Activated CD4-positive, alpha-beta memory T cell treated with anti-CD3 and anti-CD28 coated beads for 36 hours (primary cell): ENCODE data around the gene BTD. TPM values are rescaled to one million over a fixed set of nuclear protein-coding genes. Genes with fewer than 3 reads are reported as not detected.
"Not testable (repeated sequence)": the region's sequence is repeated elsewhere in the genome, so short reads cannot be mapped to it uniquely, and the experiment has no call there.

ENCODE experiments used
- CTCF ChIA-PET: fragments of 350-600 bp; sonication (Branson Sonifier 250); formaldehyde crosslinking; loops from one replicate; lab custom pipeline; 2021; ENCODE audit warnings: antibody characterized with exemption, inconsistent platforms; lab: Charles Lee
- POLR2A ChIA-PET: fragments of 350-600 bp; sonication (Branson Sonifier 250); formaldehyde crosslinking; loops from one replicate; lab custom pipeline; 2021; ENCODE audit warnings: antibody characterized with exemption; lab: Charles Lee
- DNase-seq: peaks from one replicate; pipeline ENCODE4 v3.0.0-alpha.2; 2020
- H3K27ac Mint-ChIP-seq: one replicate; pipeline ENCODE4 v1.8.0; 2021; ENCODE audit warnings: mixed read lengths
- H3K27me3 Mint-ChIP-seq: one replicate; pipeline ENCODE4 v1.8.0; 2021; ENCODE audit warnings: mixed read lengths
- H3K36me3 Mint-ChIP-seq: one replicate; pipeline ENCODE4 v1.8.0; 2021; ENCODE audit warnings: mixed read lengths
- H3K4me1 Mint-ChIP-seq: one replicate; pipeline ENCODE4 v1.8.0; 2021; ENCODE audit warnings: low read depth, mixed read lengths
- H3K4me3 Mint-ChIP-seq: one replicate; pipeline ENCODE4 v1.8.0; 2021; ENCODE audit warnings: mild to moderate bottlenecking, mixed read lengths
- H3K9me3 Mint-ChIP-seq: one replicate; pipeline ENCODE4 v1.8.0; 2021; ENCODE audit warnings: mixed read lengths
- intact Hi-C: fragments of 100-400 bp; cut with micrococcal nuclease; formaldehyde crosslinking; loops from one replicate; pipeline ENCODE4 v1.15.1; 2023
- total RNA-seq, 2 experiments: library from RNA; stranded (reverse); gene quantifications; one replicate each; pipeline ENCODE4 v1.2.3, GENCODE V29; 2021

Gene BTD
- total RNA-seq, 2 experiments from 2014 or later = 8.6 to 8.7 TPM

DNA sequence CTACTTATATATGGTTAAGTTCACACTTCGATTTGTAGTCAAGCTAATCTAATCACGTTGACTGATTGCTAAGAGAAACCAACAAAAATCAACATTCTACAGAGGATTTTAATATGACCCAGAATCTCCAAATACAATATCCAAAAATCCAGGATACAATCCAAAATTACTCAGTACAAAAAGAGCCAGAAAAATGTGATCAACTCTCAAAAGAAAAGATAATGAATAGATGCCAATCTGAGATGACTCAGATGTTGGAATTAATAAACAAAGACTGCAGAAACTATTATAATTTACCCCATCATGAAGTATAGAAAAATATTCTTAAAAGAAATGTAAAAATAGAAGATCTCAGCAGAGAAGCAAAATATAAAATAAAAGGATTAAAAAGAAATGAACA, 22.5 kb upstream of the BTD start:
- peaks cover 10% of the 10 kb centered on the region for H3K36me3 Mint-ChIP-seq
- CTCF ChIA-PET = interaction anchor here (0.7 kb wide), 1 partner anchor 1671 kb away, joined by 3 read pairs; no protein-coding TSS in a partner anchor

DNA sequence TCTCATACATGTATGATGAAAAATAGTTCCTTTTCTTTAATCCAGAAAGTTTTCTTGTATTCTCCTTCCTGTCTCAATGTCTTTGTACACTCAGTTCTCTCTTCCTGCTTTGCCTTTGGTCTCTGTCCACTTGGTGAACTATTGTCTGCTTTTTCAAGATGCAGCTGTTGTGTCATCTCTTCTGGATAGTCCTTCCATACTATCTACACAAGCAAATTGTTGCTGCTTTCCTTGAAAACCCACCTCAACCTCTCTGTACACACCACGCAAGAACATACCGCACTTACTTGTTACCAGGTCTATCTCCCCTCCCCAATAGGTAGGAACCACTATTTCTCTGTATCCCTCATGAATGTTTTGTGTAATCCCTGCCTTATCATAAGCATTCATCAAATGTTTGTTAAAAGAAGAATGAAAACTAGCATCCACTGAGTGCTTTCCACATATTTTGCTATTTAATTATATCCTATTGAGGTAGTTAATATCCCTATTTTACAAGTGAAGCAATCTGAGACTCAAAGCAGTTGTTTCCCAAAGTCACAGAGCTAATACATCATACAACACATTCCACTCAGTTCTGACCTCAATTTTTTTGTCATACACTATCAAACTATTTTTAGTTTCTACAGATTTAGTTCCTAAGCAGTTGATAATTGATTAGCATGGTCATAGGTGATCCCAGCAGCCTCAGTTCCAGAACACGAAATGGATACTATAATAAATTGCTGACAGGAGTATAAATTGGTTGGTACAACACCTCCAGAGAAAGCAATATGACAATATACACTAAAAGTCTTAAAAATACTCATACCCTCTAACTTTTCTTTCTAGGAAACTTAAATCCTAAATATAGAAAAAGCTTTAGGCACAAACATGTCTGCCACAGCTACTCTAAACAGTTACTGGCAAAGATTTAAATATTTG, 19.8 kb upstream of the BTD start:
- Mint-ChIP-seq H3K27ac (no peak overlapping the region), H3K9me3 (no peaks in the 10 kb centered on the region), H3K4me1 (no peaks in the 10 kb centered on the region), H3K36me3 (peaks cover 22% of the 10 kb centered on the region), H3K27me3 (no peaks in the 10 kb centered on the region), H3K4me3 (no peak overlapping the region)
- ChIA-PET CTCF (no interaction called here), POLR2A (interaction anchor here (0.6 kb wide), 1 partner anchor 11 kb away, joined by 3 read pairs; no protein-coding TSS in a partner anchor)
- DNase-seq = no peak
- intact Hi-C loops = no loop called here

More for the DNA sequence above, 22.5 kb upstream of the BTD start:
- DNase-seq = no peak
- POLR2A ChIA-PET = no interaction called here
- no peak overlapping the region for H3K4me3 Mint-ChIP-seq
- H3K27me3 Mint-ChIP-seq = no peaks in the 10 kb centered on the region
- intact Hi-C loops = no loop called here
- H3K4me1 Mint-ChIP-seq = no peaks in the 10 kb centered on the region
- no peaks in the 10 kb centered on the region for H3K9me3 Mint-ChIP-seq
- H3K27ac Mint-ChIP-seq = no peak overlapping the region

DNA sequence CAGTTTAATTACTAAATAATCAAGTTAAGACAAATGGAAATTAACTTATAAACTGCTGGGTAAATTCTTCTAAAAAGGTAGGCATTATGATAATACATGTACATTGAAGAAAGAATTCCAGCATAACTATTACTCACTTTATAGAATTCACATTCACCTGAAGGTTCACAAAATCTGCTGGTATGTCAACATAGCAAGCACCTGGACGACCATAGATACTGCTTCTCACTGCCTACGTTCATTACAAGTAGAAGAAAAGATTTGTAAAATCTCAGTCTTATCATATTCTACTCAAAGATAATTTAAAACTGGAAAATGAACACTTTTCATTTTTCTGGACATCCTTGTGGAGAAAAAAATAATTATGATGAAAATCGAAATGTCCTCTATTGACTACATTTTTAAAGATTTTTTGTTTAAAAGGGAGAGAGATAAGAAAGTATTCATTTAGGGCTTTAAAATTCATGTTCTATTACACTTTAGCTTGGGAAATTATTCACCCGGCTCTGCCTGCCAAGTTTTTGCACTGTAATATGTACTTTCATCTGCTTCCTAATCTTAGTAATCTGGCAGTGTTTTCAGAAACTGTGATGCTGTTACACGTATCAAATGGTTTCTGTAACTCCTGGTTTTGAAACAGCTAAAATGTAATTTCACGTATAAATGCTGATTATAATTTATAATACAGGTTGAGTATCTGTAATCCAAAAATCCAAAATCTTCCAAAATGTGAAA, 16.3 kb upstream of the BTD start:
- Mint-ChIP-seq H3K9me3 (no peaks in the 10 kb centered on the region), H3K27ac (no peak overlapping the region)

DNA sequence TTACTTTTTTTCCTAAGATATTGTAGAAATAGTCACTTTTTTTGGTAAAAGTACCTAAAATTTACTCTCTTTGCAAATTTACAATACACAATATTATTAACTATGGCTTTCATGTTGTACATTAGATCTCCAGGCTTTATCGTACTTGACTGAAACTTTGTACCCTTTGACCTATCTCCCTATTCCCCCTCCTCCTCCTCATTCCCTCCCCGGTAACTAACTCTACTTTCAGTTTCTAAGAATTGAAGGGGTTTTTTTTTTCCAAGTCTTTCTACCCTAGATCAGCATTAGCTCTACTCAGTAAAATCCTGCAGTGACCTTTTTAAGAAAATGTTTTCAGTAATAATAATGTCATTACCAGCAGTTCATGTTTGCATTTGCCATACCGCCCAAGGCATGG, 10.3 kb upstream of the BTD start:
- Mint-ChIP-seq H3K36me3 (peaks cover 17% of the 10 kb centered on the region), H3K4me1 (no peaks in the 10 kb centered on the region), H3K27ac (no peak overlapping the region), H3K4me3 (no peak overlapping the region), H3K27me3 (no peaks in the 10 kb centered on the region), H3K9me3 (no peaks in the 10 kb centered on the region)
- intact Hi-C loops = no loop called here
- ChIA-PET CTCF (no interaction called here), POLR2A (no interaction called here)
- DNase-seq = no peak

More for the DNA sequence above, 16.3 kb upstream of the BTD start:
- no peak for DNase-seq
- H3K4me3 Mint-ChIP-seq = no peak overlapping the region
- H3K4me1 Mint-ChIP-seq = no peaks in the 10 kb centered on the region
- peaks cover 22% of the 10 kb centered on the region for H3K36me3 Mint-ChIP-seq
- CTCF ChIA-PET = no interaction called here
- POLR2A ChIA-PET = no interaction called here
- no peaks in the 10 kb centered on the region for H3K27me3 Mint-ChIP-seq
- intact Hi-C loops = no loop called here

DNA sequence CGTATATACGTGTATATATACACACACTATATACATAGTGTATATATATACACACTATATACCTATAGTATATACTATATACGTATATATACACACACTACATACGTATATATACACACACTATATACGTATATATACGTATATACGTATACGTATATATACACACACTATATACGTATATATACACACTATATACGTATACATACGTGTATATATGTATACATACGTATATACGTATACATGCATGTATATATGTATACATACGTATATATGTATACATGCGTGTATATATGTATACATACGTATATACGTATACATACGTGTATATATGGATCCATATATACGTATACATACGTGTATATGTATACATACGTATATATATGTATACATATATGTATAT, 9.6 kb upstream of the BTD start:
- ChIA-PET POLR2A (no interaction called here), CTCF (no interaction called here)
- intact Hi-C loops = no loop called here
- Mint-ChIP-seq H3K4me1 (no peaks in the 10 kb centered on the region), H3K36me3 (peaks cover 13% of the 10 kb centered on the region), H3K27me3 (no peaks in the 10 kb centered on the region), H3K4me3 (no peak overlapping the region), H3K27ac (no peak overlapping the region), H3K9me3 (no peaks in the 10 kb centered on the region)
- no peak for DNase-seq

DNA sequence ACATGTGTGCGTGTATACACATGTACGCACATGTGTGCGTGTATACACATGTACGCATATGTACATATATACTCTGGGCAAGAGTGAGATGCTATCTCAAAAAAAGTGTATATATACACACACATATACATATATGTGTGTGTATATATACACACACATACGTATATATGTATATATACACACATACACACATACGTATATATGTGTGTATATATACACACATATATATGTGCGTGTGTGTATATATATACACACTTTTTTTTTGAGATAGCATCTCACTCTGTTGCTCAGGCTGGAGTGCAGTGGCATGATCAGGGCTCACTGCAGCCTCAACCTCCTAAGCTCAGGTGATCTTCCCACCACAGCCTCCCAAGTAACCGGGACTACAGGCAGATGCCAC, 8.6 kb upstream of the BTD start:
- H3K9me3 Mint-ChIP-seq = no peaks in the 10 kb centered on the region
- CTCF ChIA-PET = no interaction called here
- intact Hi-C loops = no loop called here
- no peak for DNase-seq
- no peak overlapping the region for H3K4me3 Mint-ChIP-seq
- no peaks in the 10 kb centered on the region for H3K27me3 Mint-ChIP-seq
- POLR2A ChIA-PET = no interaction called here
- no peak overlapping the region for H3K27ac Mint-ChIP-seq
- H3K36me3 Mint-ChIP-seq = peaks cover 14% of the 10 kb centered on the region
- peaks cover 2% of the 10 kb centered on the region for H3K4me1 Mint-ChIP-seq

DNA sequence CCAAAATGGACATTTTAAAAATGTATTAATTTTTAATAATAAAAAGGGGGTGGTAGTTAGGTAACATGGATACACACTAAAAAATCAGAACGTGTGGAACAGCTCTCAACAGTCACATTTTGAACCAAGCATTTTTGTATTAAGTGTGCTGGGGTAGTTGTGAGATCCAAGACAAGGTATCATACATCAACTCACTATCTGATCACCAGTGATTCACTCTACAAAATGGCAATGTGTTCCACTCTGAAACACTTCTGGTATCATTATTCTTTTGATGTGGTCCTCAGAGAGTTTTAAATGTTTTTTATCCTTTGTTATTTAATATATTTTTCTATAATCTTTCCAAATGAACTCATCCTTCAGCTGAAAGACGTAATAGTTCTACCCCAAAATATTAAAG, 5.6 kb upstream of the BTD start:
- intact Hi-C loops = no loop called here
- Mint-ChIP-seq H3K27ac (no peak overlapping the region), H3K4me1 (peaks cover 25% of the 10 kb centered on the region), H3K9me3 (no peaks in the 10 kb centered on the region), H3K27me3 (no peaks in the 10 kb centered on the region), H3K4me3 (no peak overlapping the region), H3K36me3 (peaks cover 13% of the 10 kb centered on the region)
- POLR2A ChIA-PET = no interaction called here
- no peak for DNase-seq
- CTCF ChIA-PET = no interaction called here

DNA sequence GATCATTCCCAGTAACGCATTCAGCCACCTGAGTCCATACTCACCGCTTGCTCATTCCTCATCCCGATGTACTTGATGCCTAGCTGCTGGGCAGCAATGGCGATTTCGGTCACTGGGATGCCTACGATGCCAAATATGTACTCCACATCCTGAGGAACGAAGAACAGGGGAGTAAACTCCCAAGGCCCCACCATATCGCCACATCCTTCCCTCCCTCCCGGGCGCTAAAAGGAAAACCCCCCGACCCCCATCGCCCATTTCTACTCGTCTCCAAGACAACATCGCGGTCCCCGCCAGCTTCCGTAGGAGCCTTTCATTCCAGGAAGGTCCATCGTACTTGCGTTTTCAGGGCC, 523 bp upstream of the BTD start:
- Mint-ChIP-seq H3K36me3 (peaks cover 18% of the 10 kb centered on the region), H3K4me1 (peaks cover 42% of the 10 kb centered on the region), H3K27me3 (no peaks in the 10 kb centered on the region), H3K9me3 (peaks cover 3% of the 10 kb centered on the region), H3K4me3 (peak overlapping the region; percentile 99), H3K27ac (peak overlapping the region; percentile 94)
- intact Hi-C loops = loop anchor here (1.0 to 2.0 kb wide), 7 partner anchors 30 to 664 kb away; partner anchors contain the start of genes CAPN7 and OXNAD1
- ChIA-PET POLR2A (interaction anchor here (0.7 to 1.6 kb wide), 3 partner anchors 25 to 395 kb away, joined by 3 read pairs; partner anchors contain the start of gene CAPN7), CTCF (interaction anchor here (0.9 to 1.1 kb wide), 2 partner anchors 29 to 210 kb away, joined by 3 read pairs; no protein-coding TSS in a partner anchor)
- DNase-seq = no peak

DNA sequence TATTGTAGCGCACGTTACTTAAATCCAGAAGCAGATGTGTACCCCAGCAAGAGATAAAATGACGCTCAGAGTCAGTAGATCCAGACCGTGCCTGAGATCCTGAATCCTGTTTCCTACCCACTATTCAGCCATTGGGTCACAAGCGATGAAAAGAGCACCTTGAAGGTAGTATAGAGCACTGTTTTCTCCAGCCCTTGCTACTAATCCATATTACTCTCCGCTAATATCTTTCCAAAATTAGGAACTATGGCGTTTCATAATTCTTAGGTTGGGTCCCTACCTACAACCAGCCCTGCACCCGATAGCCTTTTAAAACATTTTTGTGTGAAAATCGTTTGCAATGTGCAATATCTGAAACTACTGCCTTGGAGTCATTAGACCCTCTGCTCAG, 596 bp downstream of the BTD start:
- H3K36me3 Mint-ChIP-seq = peaks cover 17% of the 10 kb centered on the region
- CTCF ChIA-PET = interaction anchor here (1.0 kb wide), 1 partner anchor 24 kb away, joined by 3 read pairs; no protein-coding TSS in a partner anchor
- no peak for DNase-seq
- POLR2A ChIA-PET = interaction anchor here (1.1 to 1.6 kb wide), 2 partner anchors 178 to 195 kb away, joined by 3 to 4 read pairs; no protein-coding TSS in a partner anchor
- no peaks in the 10 kb centered on the region for H3K27me3 Mint-ChIP-seq
- peaks cover 43% of the 10 kb centered on the region for H3K4me1 Mint-ChIP-seq
- H3K9me3 Mint-ChIP-seq = peaks cover 3% of the 10 kb centered on the region
- intact Hi-C loops = no loop called here
- H3K4me3 Mint-ChIP-seq = peak overlapping the region; percentile 99
- peak overlapping the region; percentile 94 for H3K27ac Mint-ChIP-seq

DNA sequence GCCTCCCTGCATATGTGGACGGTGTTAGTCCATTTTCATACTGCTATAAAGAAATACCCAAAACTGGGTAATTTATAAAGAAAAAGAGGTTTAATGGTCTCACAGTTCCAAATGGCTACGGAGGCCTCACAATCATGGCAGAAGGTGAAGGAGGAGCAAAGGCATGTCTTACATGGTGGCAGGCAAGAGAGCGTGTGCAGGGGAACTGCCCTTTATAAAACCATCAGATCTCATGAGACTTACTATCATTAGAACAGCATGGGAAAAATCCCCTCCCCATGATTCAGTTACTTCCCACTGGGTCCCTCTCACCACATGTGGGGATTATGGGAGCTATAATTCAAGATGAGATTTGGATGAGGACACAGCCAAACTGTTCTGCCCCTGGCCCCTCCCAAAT, 1.3 kb downstream of the BTD start:
- intact Hi-C loops, CTCF ChIA-PET, DNase-seq, H3K27me3 Mint-ChIP-seq, H3K9me3 Mint-ChIP-seq, POLR2A ChIA-PET: not testable (repeated sequence)
- Mint-ChIP-seq H3K36me3 (peaks cover 16% of the 10 kb centered on the region), H3K4me3 (peak overlapping the region; percentile 99), H3K4me1 (peaks cover 40% of the 10 kb centered on the region), H3K27ac (peak overlapping the region; percentile 94)

DNA sequence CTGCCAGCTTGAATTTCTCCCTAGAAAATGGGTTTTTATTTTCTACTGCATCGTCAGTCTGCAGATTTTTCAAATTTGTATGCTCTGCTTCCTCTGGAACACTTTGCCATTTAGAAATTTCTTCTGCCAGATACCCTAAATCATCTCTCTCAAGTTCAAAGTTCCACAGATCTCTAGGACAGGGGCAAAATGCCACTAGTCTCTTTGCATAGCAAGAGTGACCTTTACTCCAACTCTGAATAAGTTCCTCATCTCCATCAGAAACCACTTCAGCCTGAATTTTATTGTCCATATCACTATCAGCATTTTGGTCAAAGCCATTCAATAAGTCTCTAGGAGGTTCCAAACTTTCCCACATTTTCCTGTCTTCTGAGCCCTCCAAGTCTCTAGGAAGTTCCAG, 3.0 kb downstream of the BTD start:
- CTCF ChIA-PET, POLR2A ChIA-PET, H3K4me3 Mint-ChIP-seq, H3K27ac Mint-ChIP-seq, DNase-seq, H3K27me3 Mint-ChIP-seq, H3K9me3 Mint-ChIP-seq, H3K36me3 Mint-ChIP-seq, intact Hi-C loops: not testable (repeated sequence)
- peaks cover 29% of the 10 kb centered on the region for H3K4me1 Mint-ChIP-seq

DNA sequence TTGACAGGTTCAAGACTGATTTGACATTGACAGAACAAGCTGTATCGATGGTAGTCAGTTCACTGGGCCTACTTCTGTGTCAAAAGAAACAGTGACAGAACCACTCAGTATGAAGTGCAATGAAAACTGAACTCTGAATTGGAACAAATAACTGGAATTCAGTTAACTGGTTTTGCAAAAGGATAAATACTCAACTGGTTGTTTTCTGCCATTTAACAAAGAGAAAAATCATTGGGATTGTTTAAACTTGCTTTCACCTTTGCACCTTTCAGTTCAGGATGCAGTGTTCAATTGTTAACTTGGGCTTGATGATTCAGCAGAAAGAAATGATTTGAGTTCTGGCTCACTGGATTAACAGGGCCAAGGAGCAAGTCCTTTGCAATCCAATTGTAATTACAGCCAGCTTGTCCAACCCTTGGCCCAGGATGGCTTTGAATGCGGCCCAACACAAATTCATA, 4.9 kb downstream of the BTD start:
- H3K27ac Mint-ChIP-seq = no peak overlapping the region
- intact Hi-C loops = no loop called here
- H3K36me3 Mint-ChIP-seq = peaks cover 7% of the 10 kb centered on the region
- no peak for DNase-seq
- H3K9me3 Mint-ChIP-seq = peaks cover 3% of the 10 kb centered on the region
- POLR2A ChIA-PET = no interaction called here
- no peak overlapping the region for H3K4me3 Mint-ChIP-seq
- peaks cover 13% of the 10 kb centered on the region for H3K4me1 Mint-ChIP-seq
- H3K27me3 Mint-ChIP-seq = no peaks in the 10 kb centered on the region
- CTCF ChIA-PET = no interaction called here
